Heart left ventricle (tissue), 16 donors: ENCODE results near the gene TBL1X. TPM values are rescaled to one million over a fixed set of nuclear protein-coding genes. Genes with fewer than 3 reads are reported as not detected.

Experiments
- ATAC-seq, 4 donors: fragments of 200-7000 bp; cut with Tn5 transposase; one replicate each; pipeline ENCODE4 v1.9.1; 2020 to 2022; ENCODE audit warnings: moderate library complexity in 4 of 4, mild to moderate bottlenecking in 3 of 4, moderate number of reproducible peaks in 1 of 4
- DNase-seq, 5 donors: peaks; one replicate each; pipeline ENCODE4 v3.0.0-alpha.2; 2020
- H3K27ac ChIP-seq, 12 donors: fragments of 200-600 bp; sonication (generic) in 4 of 12; one replicate each; pipeline versions ENCODE4 v1.5.0 to v1.8.0; 2016 to 2022; ENCODE audit warnings: mild to moderate bottlenecking in 2 of 12
- H3K27me3 ChIP-seq, 9 donors: fragments of 200-600 bp; sonication (generic) in 2 of 9; one replicate each; pipeline versions ENCODE4 v1.5.1 to v1.8.0; 2016 to 2022; ENCODE audit warnings: mild to moderate bottlenecking in 3 of 9
- H3K36me3 ChIP-seq, 9 donors: fragments of 200-600 bp; sonication (generic) in 2 of 9; one replicate each; pipeline versions ENCODE4 v1.5.0 to v1.8.0; 2018 to 2022; ENCODE audit warnings: mild to moderate bottlenecking in 2 of 9
- H3K4me1 ChIP-seq, 12 donors: fragments of 200-600 bp; sonication (generic) in 4 of 12; one replicate each; pipeline versions ENCODE4 v1.5.0 to v1.8.0; 2016 to 2022; ENCODE audit warnings: mild to moderate bottlenecking in 3 of 12
- H3K4me3 ChIP-seq, 12 donors: fragments of 200-600 bp; sonication (generic) in 4 of 12; one replicate each; pipeline versions ENCODE4 v1.5.0 to v1.8.0; 2017 to 2022; ENCODE audit warnings: mild to moderate bottlenecking in 9 of 12, moderate library complexity in 4 of 12
- H3K9me3 ChIP-seq, 12 donors: fragments of 200-600 bp; sonication (generic) in 4 of 12; one replicate each; pipeline versions ENCODE4 v1.5.0 to v1.8.0; 2016 to 2022; ENCODE audit warnings: mild to moderate bottlenecking in 1 of 12
- POLR2A ChIP-seq, 2 donors: fragments of 450-650 bp; IDR thresholded peaks; one replicate each; pipeline ENCODE4 v1.6.1; 2017; ENCODE audit warnings: antibody characterized with exemption in 2 of 2, mild to moderate bottlenecking in 2 of 2, moderate library complexity in 2 of 2
- WGBS, 4 donors: extraction: QIAGEN DNeasy Blood & Tissue Kit in 2 of 4; methylation state at CpG; one replicate each; pipeline versions ENCODE4 v1.1.5 to v1.1.7; 2013 to 2018; 5-methylcytosine and 5-hydroxymethylcytosine counted together
- intact Hi-C, 10 donors: fragments of 100-400 bp; cut with DNase I; formaldehyde crosslinking; loops; one replicate each; pipeline versions ENCODE4 v1.11.1 to v1.14.2; 2022
- polyA plus RNA-seq, 2 donors: library from polyadenylated mRNA; stranded (reverse); fragments of 200-250 nt; gene quantifications; one replicate each; pipeline ENCODE4 v1.2.3, GENCODE V29; 2013
- total RNA-seq, 9 donors: library from RNA; depleted of rRNA in 2 of 9; stranded (reverse); fragments of >200 nt in 2 of 9; fragmentation: NEBNext Ultra II Directional in 3 of 9; extraction: Animal tissue kit (Norgen Biotek cat#: 25700) in 3 of 9; gene quantifications; one replicate each; pipeline versions ENCODE4 v1.1.0 to v1.2.4, GENCODE V29; 2016 to 2023
- TF ChIP-seq, protein P1 (sequence below), 12 donors: fragments of 200-600 bp; sonication (generic) in 4 of 12; IDR thresholded peaks; one replicate each; pipeline versions ENCODE4 v1.5.0 to v1.8.0; 2018 to 2022; ENCODE audit warnings: antibody characterized with exemption in 12 of 12, mild to moderate bottlenecking in 5 of 12
- donor health status: ischemic (EF 13 %, LVEDD 7.1; RV severe dilation, severe dysfunction).
- donor health status: healthy with polysubstance abuse.
- donor health status: DM: no; HTN: yes; CAD: no.
- donor health status: DM: no; HTN: no; CAD: no.
- donor health status: ischemic (EF 25% LVEDD 6.9; RV normal size, moderate dysfunction).
- donor health status: ischemic (EF 25% LVEDD 5.7; RV mildly dilated, moderate dysfunction).
- donor health status: healthy.
- donor health status: DM: yes; HTN: yes; CAD: no.
- donor health status: ischemic (EF 35%, LVEDD 5.7; RV mildly dilated, moderate dysfunction).
- donor health status: nonischemic (EF 11% LVEDD 7.7; RV severe dilation, severe dysfunction).
- donor health status: DM: yes; HTN: yes; CAD: no.
- donor health status: PGD.
- donor health status: ischemic (EF 29% LVEDD 5.4; RV normal size, mild dysfunction).
- donor health status: nonischemic (EF 23%, LVEDD 6.1; RV moderate dilation, normal function).

TBL1X gene
- total and polyA plus RNA-seq, 11 donors, result 2.4 to 30.7 (median 9.7) TPM

GRCh38 chrX:9651737-9652136 is 186.9 kb downstream of the TBL1X start:
- Histone ChIP-seq H3K27me3 (peaks cover 0 to 5% (median 0%) of the 10 kb centered on the region in 9 donors), H3K4me3 (no peak overlapping the region), H3K36me3 (no peaks in the 10 kb centered on the region), H3K4me1 (peaks cover 0 to 26% (median 7%) of the 10 kb centered on the region in 12 donors), H3K27ac (no peak overlapping the region), H3K9me3 (peaks cover 0 to 4% (median 0%) of the 10 kb centered on the region in 12 donors)
- DNase-seq (peak in 2 of 5 donors; percentile 22 to 61), ATAC-seq (peak in 2 of 4 donors; percentile 27 to 49)
- 29 to 69% (median 39%) methylated on average over 8 to 9 of the region's 9 CpGs for WGBS, 4 donors
- intact Hi-C loops, result no loop called here
- TF ChIP-seq, protein P1, sequence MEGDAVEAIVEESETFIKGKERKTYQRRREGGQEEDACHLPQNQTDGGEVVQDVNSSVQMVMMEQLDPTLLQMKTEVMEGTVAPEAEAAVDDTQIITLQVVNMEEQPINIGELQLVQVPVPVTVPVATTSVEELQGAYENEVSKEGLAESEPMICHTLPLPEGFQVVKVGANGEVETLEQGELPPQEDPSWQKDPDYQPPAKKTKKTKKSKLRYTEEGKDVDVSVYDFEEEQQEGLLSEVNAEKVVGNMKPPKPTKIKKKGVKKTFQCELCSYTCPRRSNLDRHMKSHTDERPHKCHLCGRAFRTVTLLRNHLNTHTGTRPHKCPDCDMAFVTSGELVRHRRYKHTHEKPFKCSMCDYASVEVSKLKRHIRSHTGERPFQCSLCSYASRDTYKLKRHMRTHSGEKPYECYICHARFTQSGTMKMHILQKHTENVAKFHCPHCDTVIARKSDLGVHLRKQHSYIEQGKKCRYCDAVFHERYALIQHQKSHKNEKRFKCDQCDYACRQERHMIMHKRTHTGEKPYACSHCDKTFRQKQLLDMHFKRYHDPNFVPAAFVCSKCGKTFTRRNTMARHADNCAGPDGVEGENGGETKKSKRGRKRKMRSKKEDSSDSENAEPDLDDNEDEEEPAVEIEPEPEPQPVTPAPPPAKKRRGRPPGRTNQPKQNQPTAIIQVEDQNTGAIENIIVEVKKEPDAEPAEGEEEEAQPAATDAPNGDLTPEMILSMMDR (IDR thresholded peaks at IDR 0.05), result no peak
- no peak for TF ChIP-seq POLR2A (IDR thresholded peaks at IDR 0.05)

DNA sequence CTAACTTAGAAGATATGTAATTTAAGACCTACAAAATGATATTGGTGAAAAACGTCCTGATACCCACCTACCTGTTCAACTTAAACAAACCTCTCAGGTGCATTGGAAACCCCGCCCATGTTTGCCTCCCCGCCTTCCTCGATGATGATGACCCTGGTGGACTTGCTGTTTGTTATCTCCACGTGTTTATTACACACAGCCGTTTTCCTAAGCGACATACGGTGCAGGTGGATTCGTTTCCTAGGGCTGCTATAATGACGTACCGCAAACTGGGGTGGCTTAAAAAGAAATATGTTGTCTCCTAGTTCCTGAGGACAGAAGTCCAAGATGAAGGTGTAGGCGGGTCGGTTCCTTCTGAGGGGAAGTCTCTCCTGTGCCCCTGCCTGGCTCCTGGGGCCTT is 190.1 kb downstream of the TBL1X start:
- no peak overlapping the region for H3K27ac ChIP-seq
- no peak for DNase-seq
- TF ChIP-seq POLR2A (IDR thresholded peaks at IDR 0.05), result no peak
- TF ChIP-seq, protein P1 (IDR thresholded peaks at IDR 0.05), result no peak
- intact Hi-C loops, result no loop called here
- no peak overlapping the region for H3K4me3 ChIP-seq
- no peak for ATAC-seq
- no peaks in the 10 kb centered on the region for H3K27me3 ChIP-seq
- WGBS, 4 donors, result 85 to 98% (median 90%) methylated on average over 13 of the region's 13 CpGs
- H3K9me3 ChIP-seq, result no peaks in the 10 kb centered on the region
- peaks cover 0 to 11% (median 0%) of the 10 kb centered on the region in 12 donors for H3K4me1 ChIP-seq
- H3K36me3 ChIP-seq, result no peaks in the 10 kb centered on the region

DNA sequence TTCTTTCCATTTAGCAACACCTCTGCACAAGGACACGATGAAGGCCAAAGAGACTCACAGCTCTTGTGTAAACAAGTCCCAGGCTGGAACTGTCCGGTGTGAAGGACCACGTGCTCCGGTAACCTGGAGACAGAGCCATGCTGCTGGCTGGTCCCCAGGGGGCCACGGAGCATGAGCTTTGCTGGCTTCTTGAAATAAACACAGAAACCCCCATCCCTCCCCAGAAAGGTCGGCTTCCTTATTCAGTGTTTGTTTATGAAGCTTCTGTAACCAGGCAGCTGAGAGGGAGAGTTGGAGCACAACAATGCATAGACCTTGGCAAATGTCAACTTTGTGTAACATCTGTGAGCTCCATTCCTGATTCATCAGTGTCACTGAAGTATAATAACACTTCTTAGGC is 191.4 kb downstream of the TBL1X start:
- intact Hi-C loops, result no loop called here
- peak in 2 of 5 donors; percentile 21 to 43 for DNase-seq
- H3K4me3 ChIP-seq, result no peak overlapping the region
- peaks cover 0 to 10% (median 0%) of the 10 kb centered on the region in 12 donors for H3K4me1 ChIP-seq
- no peak for TF ChIP-seq POLR2A (IDR thresholded peaks at IDR 0.05)
- TF ChIP-seq, protein P1 (IDR thresholded peaks at IDR 0.05), result no peak
- 11 to 43% (median 31%) methylated on average over 3 to 6 of the region's 6 CpGs for WGBS, 4 donors
- peak overlapping the region in 4 of 12 donors; percentile 5 to 27 (median 20) for H3K27ac ChIP-seq
- no peaks in the 10 kb centered on the region for H3K27me3 ChIP-seq
- peak; percentile 74 to 91 (median 88) for ATAC-seq
- H3K9me3 ChIP-seq, result no peaks in the 10 kb centered on the region
- no peaks in the 10 kb centered on the region for H3K36me3 ChIP-seq

DNA sequence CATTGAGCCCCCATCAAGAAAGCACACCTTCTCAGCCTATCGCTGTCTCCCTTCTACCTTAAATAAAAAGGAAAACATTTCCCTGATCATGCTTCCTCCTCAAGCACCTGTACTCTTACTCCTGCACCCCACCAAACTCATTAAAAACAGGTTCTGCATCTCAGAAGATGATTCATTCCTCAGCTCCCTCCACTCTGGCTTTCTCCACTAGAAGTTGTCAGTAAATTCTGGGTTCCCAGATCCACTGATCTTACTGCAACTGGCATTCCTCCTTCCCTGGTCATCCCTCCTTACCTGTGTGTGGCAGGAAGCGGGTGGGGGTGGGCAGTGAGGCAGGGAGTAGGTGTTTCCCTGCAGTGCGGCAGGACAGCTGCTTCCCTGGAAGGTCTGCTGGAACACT is 192.0 kb downstream of the TBL1X start:
- intact Hi-C loops, result no loop called here
- 53 to 96% (median 64%) methylated on average over 3 of the region's 3 CpGs for WGBS, 4 donors

More for the DNA sequence above, 192.0 kb downstream of the TBL1X start:
- Histone ChIP-seq H3K36me3 (no peaks in the 10 kb centered on the region), H3K9me3 (no peaks in the 10 kb centered on the region), H3K4me1 (peaks cover 0 to 8% (median 0%) of the 10 kb centered on the region in 12 donors), H3K4me3 (no peak overlapping the region), H3K27me3 (no peaks in the 10 kb centered on the region), H3K27ac (peak overlapping the region in 1 of 12 donors; percentile 27)
- no peak for ATAC-seq
- TF ChIP-seq, protein P1 (IDR thresholded peaks at IDR 0.05), result no peak
- no peak for TF ChIP-seq POLR2A (IDR thresholded peaks at IDR 0.05)
- no peak for DNase-seq
